Tibial nerve (tissue), 4 donors: ENCODE results near the gene CORO7. TPM values are rescaled to one million over a fixed set of nuclear protein-coding genes. Genes with fewer than 3 reads are reported as not detected.

ENCODE experiments used
- DNase-seq, 2 donors: peaks; one replicate each; pipeline ENCODE4 v3.0.0-alpha.2; 2019; ENCODE audit warnings: low spot score in 2 of 2
- H3K27ac ChIP-seq, 4 donors: fragments of 200-600 bp; sonication (generic) in 3 of 4; one replicate each; pipeline ENCODE4 v1.5.1; 2017 to 2019; ENCODE audit warnings: mild to moderate bottlenecking in 1 of 4
- H3K27me3 ChIP-seq, 2 donors: fragments of 200-600 bp; sonication (generic) in 1 of 2; one replicate each; pipeline versions ENCODE4 v1.5.1 to v1.6.0; 2017 to 2019
- H3K36me3 ChIP-seq, 3 donors: fragments of 200-600 bp; sonication (generic); one replicate each; pipeline ENCODE4 v1.5.1; 2018 to 2019
- H3K4me1 ChIP-seq, 4 donors: fragments of 200-600 bp; sonication (generic) in 3 of 4; one replicate each; pipeline ENCODE4 v1.5.1; 2017 to 2019
- H3K4me3 ChIP-seq, 4 donors: fragments of 200-600 bp; sonication (generic) in 3 of 4; one replicate each; pipeline ENCODE4 v1.5.1; 2017 to 2019; ENCODE audit warnings: mild to moderate bottlenecking in 1 of 4, moderate library complexity in 1 of 4
- H3K9me3 ChIP-seq, 4 donors: fragments of 200-600 bp; sonication (generic) in 3 of 4; one replicate each; pipeline ENCODE4 v1.5.1; 2017 to 2019
- CTCF ChIP-seq, 5 experiments: fragments of 200-600 bp in 3 of 5; fragments of 450-650 bp in 2 of 5; sonication (generic) in 3 of 5; IDR thresholded peaks; one replicate each; pipeline ENCODE4 v1.5.1; 2016 to 2019; ENCODE audit warnings: antibody characterized with exemption in 5 of 5, mild to moderate bottlenecking in 3 of 5, moderate library complexity in 2 of 5
- EP300 ChIP-seq, 2 donors: sonication (generic); formaldehyde crosslinking; IDR thresholded peaks; one replicate each; pipeline ENCODE4 v1.6.1; 2017; ENCODE audit warnings: antibody characterized with exemption in 2 of 2, mild to moderate bottlenecking in 1 of 2
- POLR2A ChIP-seq, 2 donors: fragments of 450-650 bp; IDR thresholded peaks; one replicate each; pipeline ENCODE4 v1.6.1; 2017; ENCODE audit warnings: antibody characterized with exemption in 2 of 2, mild to moderate bottlenecking in 2 of 2, moderate library complexity in 2 of 2
- WGBS, 2 donors: methylation state at CpG; one replicate each; pipeline ENCODE4 v1.1.5; 2018; 5-methylcytosine and 5-hydroxymethylcytosine counted together
- total RNA-seq, 4 donors: library from RNA; depleted of rRNA; stranded (reverse); fragments of >200 nt; gene quantifications; one replicate each; pipeline ENCODE4 v1.1.0, GENCODE V29; 2016

Gene CORO7
- total RNA-seq, 4 donors from 2014 or later, result 27.8 to 77.4 (median 52.1) TPM

GRCh38 chr16:4330277-4330874, 86.0 kb downstream of the CORO7 start:
- H3K9me3 ChIP-seq, result no peaks in the 10 kb centered on the region
- peak overlapping the region in 2 of 4 donors; percentile 22 to 89 for H3K27ac ChIP-seq

GRCh38 chr16:4328782-4329775, 87.3 kb downstream of the CORO7 start:
- no peaks in the 10 kb centered on the region for H3K9me3 ChIP-seq
- 43 to 59% methylated on average over 13 to 17 of the region's 17 CpGs for WGBS, 2 donors
- H3K36me3 ChIP-seq, result peaks cover 0 to 18% (median 0%) of the 10 kb centered on the region in 3 donors
- no peak for DNase-seq
- H3K4me1 ChIP-seq, result peaks cover 3 to 66% (median 37%) of the 10 kb centered on the region in 4 donors
- H3K27me3 ChIP-seq, result no peaks in the 10 kb centered on the region
- H3K4me3 ChIP-seq, result peak overlapping the region in 1 of 4 donors; percentile 55
- peak overlapping the region; percentile 80 to 89 (median 85) for H3K27ac ChIP-seq
- TF ChIP-seq EP300 (IDR thresholded peaks at IDR 0.05) (no peak), CTCF (IDR thresholded peaks at IDR 0.05) (no peak), POLR2A (IDR thresholded peaks at IDR 0.05) (no peak)

More at GRCh38 chr16:4330277-4330874, 86.0 kb downstream of the CORO7 start:
- Histone ChIP-seq H3K4me3 (no peak overlapping the region), H3K36me3 (peaks cover 0 to 30% (median 0%) of the 10 kb centered on the region in 3 donors), H3K27me3 (no peaks in the 10 kb centered on the region), H3K4me1 (peaks cover 0 to 53% (median 25%) of the 10 kb centered on the region in 4 donors)
- DNase-seq, result peak; percentile 74 to 79
- TF ChIP-seq EP300 (IDR thresholded peaks at IDR 0.05) (peak in 1 of 2 donors; percentile 56), CTCF (IDR thresholded peaks at IDR 0.05) (peak; percentile 92 to 98 (median 96)), POLR2A (IDR thresholded peaks at IDR 0.05) (no peak)
- 25 to 44% methylated on average over 9 to 14 of the region's 14 CpGs for WGBS, 2 donors

DNA sequence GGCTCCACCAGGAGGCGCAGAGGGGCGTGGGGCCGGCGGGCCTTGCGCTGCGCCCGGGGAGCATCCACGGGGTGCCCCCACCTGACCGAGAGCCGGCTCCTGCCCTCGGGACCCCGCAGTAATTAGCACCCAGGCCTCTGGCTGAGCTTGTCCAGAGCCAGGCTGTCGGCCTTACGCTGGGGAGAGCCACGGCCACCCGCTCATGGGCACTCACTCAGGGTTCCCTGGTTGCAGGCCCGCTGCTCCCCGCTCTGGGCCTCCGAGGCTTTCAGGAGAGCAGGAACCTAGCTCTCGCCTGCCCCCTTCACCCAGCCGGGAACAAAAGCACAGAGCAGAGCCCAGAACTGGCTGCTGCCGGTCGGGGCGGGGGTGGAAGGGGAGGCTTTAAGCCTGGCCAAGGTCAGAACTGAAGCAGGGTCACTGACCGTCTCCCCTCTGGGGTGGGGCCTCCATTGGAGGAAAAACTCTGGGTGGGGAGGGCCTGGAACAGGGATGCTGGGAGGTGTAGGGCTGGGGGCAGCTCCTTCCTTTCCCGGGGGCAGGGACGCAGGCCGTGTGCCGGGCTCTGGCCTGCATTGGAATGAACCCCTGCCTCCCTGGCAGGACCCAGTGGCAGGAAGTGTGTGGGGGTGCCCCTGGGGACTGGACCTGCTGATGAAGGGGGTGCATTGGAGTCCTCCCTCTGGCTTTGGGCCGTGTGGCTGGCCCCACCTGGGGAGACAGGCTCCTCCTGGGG, 88.2 kb downstream of the CORO7 start:
- Histone ChIP-seq H3K27ac (peak overlapping the region; percentile 80 to 89 (median 85)), H3K4me1 (peaks cover 3 to 74% (median 46%) of the 10 kb centered on the region in 4 donors), H3K36me3 (peaks cover 0 to 11% (median 0%) of the 10 kb centered on the region in 3 donors), H3K4me3 (peak overlapping the region; percentile 36 to 55 (median 54)), H3K9me3 (no peaks in the 10 kb centered on the region), H3K27me3 (no peaks in the 10 kb centered on the region)
- peak; percentile 60 to 62 for DNase-seq
- 0 to 2% methylated on average over 20 to 21 of the region's 30 CpGs for WGBS, 2 donors
- TF ChIP-seq POLR2A (IDR thresholded peaks at IDR 0.05) (no peak), EP300 (IDR thresholded peaks at IDR 0.05) (peak in 1 of 2 donors; percentile 83), CTCF (IDR thresholded peaks at IDR 0.05) (peak; percentile 43 to 87 (median 76))

DNA sequence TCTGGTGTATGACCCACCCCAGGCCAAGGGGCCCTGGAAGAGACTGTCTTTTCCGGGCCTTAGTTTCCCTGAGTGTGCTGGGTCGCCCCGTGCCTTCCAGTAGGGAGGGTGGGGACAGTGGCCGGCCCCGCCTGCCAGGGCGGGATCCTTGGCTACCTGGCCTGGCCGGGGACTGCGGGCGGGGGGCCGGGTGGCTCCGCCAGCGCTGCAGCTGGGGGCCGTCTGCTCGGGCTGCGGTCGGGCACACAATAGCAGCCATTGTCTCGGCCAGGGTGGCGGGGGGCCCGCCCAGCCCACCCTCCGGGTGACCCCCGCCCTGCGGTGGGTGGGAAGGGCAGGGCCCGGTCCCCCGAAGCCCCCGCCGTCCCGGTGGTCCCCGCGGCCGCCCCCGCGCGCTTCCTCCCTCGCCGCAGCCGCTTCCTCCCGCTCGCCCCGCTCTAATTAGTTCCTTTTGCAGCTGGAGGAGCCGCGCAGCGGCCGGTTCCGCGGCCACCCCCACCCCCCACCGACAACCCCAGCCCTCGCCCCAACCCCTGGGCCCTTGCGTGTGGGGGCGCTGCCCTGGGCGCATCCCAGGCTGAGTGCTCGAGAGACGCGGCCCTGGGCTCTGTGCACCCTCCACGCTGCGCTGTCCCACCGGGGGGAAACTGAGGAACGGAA, 88.9 kb downstream of the CORO7 start:
- WGBS, 2 donors, result 37% methylated on average over 2 of the region's 57 CpGs; no CpG with 5 or more reads in 1 of the 2 donors
- Histone ChIP-seq H3K36me3 (peaks cover 0 to 4% (median 0%) of the 10 kb centered on the region in 3 donors), H3K27me3 (no peaks in the 10 kb centered on the region), H3K9me3 (no peaks in the 10 kb centered on the region), H3K4me1 (peaks cover 3 to 81% (median 50%) of the 10 kb centered on the region in 4 donors), H3K4me3 (peak overlapping the region; percentile 36 to 55 (median 54)), H3K27ac (peak overlapping the region; percentile 80 to 89 (median 85))
- DNase-seq, result no peak
- no peak for TF ChIP-seq CTCF (IDR thresholded peaks at IDR 0.05)
- TF ChIP-seq POLR2A (IDR thresholded peaks at IDR 0.05), result no peak
- TF ChIP-seq EP300 (IDR thresholded peaks at IDR 0.05), result no peak
